COR-L47 (cell line): ENCODE results near the gene QPRT.
"Not testable (repeated sequence)": the region's sequence is repeated elsewhere in the genome, so short reads cannot be mapped to it uniquely, and the experiment has no call there.

Experiments used
- DNase-seq: peaks from one replicate; lab custom pipeline; 2025; lab: John Stamatoyannopoulos, UW

Gene QPRT

DNA sequence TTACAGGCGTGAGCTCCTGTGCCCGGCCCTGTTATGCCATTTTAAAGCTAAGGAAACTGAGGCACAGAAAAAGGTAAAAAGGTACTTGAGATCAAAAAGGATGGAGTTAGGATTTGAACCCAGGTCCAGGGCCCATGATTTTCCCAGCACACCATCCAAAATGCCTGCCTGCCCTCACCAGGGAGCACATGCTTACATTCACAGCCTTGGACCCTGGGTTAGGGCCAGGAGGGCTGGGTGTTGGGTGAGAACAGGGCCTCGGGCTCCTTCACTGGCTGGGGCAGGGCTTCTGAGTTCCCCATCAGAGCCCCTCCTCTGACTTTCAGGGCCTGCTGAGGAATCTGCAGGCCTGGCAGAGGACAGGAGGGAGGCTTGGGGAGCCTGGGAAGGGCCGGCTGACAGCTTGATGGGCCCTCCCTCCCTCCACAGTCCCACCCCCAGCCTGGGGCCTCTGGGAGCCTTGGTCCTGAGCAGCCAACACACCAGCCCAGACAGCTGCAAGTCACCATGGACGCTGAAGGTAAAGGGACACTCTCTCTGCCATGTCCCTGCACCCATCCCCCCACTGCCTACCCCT, at the start of gene QPRT:
Gene QPRT (plus strand): TSS at position 490 of the 577 bp plus-strand sequence. CDS start 18 bp downstream, at position 508.
- DNase-seq = no peak

DNA sequence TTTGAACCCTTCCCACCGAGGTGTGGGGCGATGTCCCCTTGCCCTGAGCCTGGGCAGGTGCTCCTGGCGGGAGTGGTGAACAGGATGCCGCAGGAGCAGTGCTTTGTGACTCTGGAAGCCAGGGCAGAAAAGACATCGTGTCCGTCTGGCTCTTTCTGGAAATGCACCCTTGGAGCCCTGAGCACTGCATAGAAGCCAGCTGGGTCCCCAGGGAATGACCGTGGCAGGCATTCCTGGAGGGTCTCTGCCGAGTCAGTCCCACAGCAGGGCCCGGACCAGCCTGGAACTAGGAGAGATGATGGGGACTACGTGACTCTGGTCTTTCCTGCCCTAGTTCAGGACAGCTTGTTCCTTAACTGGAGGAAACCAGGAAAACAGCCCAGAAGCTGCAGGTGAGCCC, 49.7 kb upstream of the QPRT start:
- not testable (repeated sequence) for DNase-seq

- not testable (repeated sequence) for DNase-seq
These were observed 47.3 kb upstream of the QPRT start for GRCh38 chr16:29631658-29632057.

- DNase-seq = not testable (repeated sequence)
These were observed 43.1 kb upstream of the QPRT start for GRCh38 chr16:29635902-29636301.

- DNase-seq = not testable (repeated sequence)
These were observed 42.6 kb upstream of the QPRT start for GRCh38 chr16:29636368-29636767.

GRCh38 chr16:29638751-29639150, 40.2 kb upstream of the QPRT start:
- DNase-seq = not testable (repeated sequence)

GRCh38 chr16:29641561-29641960, 37.4 kb upstream of the QPRT start:
- no peak for DNase-seq

DNA sequence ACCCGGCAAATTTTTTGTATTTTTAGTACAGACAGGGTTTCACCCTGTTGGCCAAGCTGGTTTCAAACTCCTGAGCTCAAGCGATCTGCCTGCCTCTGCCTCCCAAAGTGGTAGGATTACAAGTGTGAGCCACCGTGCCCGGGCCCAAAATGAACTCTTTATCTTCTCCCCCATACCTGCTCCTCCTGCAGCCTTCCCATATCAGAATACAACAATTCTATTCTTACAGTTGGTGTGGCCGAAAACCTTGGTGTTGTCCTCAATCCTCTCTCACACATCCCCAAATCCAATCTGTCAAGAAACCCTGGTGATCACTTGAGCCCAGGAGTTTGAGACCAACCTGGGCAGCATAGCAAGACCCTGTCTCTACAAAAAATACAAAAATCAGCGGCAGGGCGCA, 35.4 kb upstream of the QPRT start:
- no peak for DNase-seq

DNA sequence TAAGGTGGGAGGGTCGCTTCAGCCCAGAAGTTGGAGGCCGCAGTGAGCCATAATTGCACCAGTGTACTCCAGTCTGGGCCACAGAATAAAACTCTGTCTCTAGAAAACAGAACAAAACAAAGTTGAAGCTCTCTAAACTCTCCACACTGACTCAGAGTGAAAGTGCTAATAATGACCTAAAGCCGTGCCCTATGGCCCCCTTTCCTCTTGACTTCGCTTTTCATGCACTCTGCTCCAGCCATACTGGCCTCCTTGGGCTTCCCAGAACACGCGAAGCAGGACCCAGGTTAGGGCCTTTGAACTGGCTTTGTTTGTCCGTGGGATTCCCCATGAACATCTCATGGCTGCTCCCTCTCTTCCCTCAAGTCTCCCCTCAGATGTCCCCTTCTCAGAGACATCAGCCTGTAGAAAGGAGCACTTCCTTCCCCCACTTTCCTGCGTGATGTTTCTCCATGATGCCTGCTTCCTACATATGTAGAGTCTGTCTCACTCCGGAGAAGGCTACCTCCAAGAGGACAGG, 34.6 kb upstream of the QPRT start:
- DNase-seq = no peak

DNA sequence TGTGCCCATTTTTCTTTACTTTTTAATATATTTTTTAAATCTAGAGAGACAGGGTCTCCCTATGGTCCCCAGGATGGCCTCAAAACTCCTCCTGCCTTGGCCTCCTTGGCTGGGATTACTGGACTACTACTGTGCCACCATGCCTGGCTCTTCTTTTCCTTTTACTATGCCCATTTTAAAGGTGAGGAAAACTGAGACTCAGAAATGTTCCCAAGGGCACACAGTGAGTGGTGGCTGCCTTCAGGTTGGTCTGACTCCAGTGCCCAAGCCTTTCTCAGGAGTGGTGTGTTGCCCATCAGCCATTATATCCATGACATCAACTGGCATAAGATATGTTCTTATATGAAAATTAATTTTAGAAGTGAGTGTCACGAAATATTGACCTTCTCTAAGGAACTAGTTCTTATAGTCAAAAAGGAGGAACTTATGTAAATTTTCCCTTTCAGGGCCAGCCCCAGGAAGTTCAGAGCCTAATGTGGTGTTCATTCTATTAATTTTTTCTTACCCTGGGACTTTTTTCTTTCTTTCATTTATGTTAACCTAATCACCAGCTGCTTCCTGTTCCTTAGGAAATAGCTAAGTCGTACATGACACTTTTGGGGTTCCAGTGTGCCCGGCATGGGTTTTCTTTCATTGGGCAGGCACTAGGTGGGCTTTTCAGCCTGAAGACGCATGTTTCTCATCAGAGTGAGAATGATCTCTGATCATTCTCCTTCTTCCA, 33.8 kb upstream of the QPRT start:
- no peak for DNase-seq

DNA sequence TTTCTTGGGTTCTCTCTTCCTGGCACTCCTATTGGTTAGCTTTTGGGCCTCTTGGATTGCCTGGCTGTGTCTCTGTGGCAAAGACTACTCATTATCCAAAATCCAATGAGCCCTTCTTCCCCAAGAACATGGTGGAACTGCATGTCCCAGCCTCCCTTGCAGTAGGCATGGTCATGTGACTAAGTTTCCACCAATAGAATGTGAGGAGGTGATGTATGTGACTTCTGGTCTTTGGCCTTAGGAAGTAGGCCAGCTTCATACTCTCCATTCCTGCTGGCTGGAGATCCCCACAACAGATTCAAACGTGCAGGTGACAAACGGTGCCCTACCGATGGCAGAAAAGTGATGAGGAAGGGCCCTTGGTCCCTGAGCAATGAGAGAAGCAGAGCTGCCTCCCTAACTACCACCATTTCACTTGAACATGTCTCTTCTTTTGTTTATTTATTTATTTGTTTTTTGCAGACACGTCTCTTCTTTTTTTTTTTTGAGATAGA, 33.2 kb upstream of the QPRT start:
- DNase-seq = no peak

DNA sequence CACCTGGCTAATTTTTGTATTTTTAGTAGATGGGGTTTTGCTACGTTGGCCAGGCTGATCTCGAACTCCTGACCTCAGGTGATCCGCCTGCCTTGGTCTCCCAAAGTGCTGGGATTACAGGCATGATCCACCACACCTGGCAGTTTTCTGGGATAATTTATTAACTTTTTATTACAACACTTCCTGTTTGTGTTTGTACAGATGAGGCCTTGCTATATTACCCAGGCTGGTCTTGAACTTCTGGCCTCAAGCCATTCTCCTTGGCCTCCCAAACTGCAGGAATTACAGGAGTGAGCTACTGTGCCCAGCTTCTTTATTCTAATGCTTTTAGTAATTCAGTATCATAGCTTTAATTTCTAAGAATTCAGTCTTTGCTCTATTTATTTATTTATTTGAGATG, 32.0 kb upstream of the QPRT start:
- DNase-seq = no peak

DNA sequence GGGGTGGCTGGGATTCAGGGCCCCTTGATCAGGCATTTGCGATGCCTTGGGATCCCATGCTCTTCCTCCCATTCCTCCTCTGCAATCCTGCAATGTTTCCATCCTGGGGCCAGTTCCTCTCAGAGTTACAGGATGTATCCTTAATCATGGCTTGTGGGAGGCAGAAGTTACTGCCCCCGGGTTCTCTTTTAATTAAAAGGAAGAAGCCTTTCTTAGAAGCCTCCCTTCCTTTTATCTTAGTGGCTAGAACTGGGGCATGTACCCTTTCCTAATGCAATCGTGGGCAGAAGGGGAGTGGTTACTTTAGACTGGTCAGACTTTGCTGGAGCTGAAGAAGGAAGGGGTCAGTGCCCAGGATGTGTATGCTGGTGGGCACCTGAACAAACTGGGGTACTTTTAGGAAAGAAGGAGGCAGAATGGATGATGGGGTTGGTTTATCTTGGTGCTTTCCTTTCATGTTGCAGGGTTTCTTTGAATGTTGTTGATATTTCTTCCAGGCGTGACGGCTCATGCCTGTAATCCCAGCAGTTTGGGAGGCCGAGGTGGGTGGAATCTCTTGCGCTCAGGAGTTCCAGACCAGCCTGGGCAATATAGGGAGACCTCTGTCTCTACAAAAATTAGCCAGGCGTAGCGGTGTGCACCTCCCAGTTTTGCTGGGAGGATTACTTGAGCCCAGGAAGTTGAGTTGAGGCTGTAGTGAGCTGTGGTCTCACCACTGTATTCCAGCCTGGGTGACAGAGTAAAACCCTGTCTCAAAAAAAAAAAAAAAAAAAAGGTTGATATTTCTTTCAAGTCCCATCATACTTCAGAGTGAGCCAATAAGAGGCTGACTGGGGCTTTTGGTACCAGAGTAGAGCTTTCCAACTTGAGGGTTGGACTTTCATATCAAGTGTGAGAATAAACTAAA, 29.1 kb upstream of the QPRT start:
- no peak for DNase-seq

- DNase-seq = no peak
These were observed 28.2 kb upstream of the QPRT start for GRCh38 chr16:29650771-29651170.

- DNase-seq = no peak
These were observed 27.1 kb upstream of the QPRT start for GRCh38 chr16:29651774-29652349.

- DNase-seq = no peak
These were observed 25.5 kb upstream of the QPRT start for GRCh38 chr16:29653471-29653870.

- DNase-seq = not testable (repeated sequence)
These were observed 25.1 kb upstream of the QPRT start for GRCh38 chr16:29653890-29654289.

DNA sequence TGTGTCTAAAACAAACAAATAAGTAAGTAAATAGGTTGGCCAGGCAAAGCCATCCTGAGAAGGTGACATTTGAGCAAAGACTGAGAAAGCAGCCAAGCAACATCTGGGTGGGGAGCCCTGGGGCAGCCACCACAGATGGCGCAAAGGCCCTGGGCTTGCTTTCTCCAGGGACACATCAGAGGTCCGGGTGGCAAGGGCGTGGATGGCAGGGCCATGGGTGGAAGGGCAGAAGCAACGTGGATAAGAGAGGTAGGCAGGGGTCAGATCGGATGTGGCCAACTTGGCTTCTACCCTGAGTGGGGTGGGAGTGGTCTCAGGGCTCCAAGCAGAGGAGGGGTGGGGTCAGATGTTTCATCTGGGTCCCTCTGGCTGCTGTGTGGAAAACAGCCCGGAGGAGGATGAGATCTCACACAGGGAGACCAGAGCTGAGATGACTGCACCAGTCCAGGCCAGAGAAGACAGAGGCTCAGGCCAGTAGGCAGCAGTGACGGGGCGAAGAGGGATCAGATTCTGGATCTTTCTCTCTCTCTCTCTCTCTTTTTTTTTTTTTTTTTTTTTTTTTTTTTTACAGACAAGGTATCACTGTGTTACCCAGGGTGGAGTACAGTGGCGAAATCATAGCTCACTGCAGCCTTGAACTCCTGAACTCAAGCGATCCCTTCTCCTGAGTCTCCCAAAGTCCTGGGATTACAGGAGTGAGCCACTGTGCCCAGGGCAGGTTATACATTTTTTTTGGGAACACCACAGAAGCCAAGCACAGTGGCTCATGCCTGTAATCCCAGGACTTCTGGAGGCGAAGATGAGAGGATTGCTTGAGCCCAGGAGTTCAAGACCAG, 22.1 kb upstream of the QPRT start:
- no peak for DNase-seq

- no peak for DNase-seq
These were observed 20.3 kb upstream of the QPRT start for GRCh38 chr16:29658705-29659104.

DNA sequence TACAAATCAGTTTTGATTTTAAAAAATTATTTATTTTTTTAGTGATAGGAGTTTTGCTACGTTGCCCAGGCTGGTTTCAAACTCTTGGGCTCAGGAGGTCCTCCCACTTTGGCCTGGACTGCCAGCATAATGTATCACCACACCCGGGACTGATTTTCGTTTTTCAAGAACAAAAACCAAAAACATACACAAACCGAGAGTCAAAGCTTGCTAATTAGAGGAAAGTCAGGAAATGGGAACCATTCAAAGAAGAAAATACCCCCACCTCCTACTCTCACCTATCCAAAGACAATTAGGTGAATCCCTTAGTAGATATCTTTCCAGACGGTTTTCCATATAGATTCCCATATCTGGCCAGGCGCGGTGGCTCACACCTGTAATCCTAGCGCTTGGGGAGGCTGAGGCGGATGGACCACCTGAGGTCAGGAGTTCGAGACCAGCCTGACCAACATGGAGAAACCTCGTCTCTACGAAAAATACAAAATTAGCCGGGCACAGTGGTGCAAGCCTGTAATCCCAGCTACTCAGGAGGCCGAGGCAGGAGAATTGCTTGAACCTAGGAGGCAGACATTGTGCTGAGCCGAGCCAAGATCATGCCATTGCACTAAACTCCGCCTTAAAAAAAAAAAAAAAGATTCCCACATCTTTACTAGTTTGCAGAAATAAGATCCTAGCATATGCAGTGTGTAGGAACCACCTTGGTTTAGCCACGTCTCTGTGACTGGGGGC, 16.8 kb upstream of the QPRT start:
- no peak for DNase-seq

- no peak for DNase-seq
These were observed 16.3 kb upstream of the QPRT start for GRCh38 chr16:29662729-29663015.
